Fibroblast of pulmonary artery (primary cell): ENCODE data around the gene CYB5R4.
A peak's percentile ranks its signal among the peaks of the same experiment; 100 is the strongest.

Experiments
- DNase-seq: peaks from one replicate; pipeline ENCODE4 v3.0.0-alpha.2; 2010; ENCODE audit warnings: low read depth
- H3K4me3 ChIP-seq: replicated peaks from 2 replicates; pipeline ENCODE4 v1.5.1; 2011; ENCODE audit warnings: low read depth, mild to moderate bottlenecking, control low read depth, low read length, moderate library complexity
- CTCF ChIP-seq: IDR thresholded peaks from 2 replicates; pipeline ENCODE4 v1.5.1; 2011; ENCODE audit warnings: mild to moderate bottlenecking, control low read depth, low read length, inconsistent platforms; ENCODE audit errors: missing control alignments

The CYB5R4 gene

GRCh38 chr6:83862776-83863471 lies 3.4 kb downstream of the CYB5R4 start:
- H3K4me3 ChIP-seq: no peak overlapping the region
- no peak for DNase-seq
- no peak for TF ChIP-seq CTCF

GRCh38 chr6:83867043-83867442 lies 7.6 kb downstream of the CYB5R4 start:
- H3K4me3 ChIP-seq: no peak overlapping the region
- no peak for DNase-seq
- no peak for TF ChIP-seq CTCF

GRCh38 chr6:83867527-83868161 lies 8.2 kb downstream of the CYB5R4 start:
- no peak overlapping the region for H3K4me3 ChIP-seq
- peak; percentile 94 for DNase-seq
- no peak for TF ChIP-seq CTCF

- TF ChIP-seq CTCF: no peak
Observed at GRCh38 chr6:83868639-83869038, 9.2 kb downstream of the CYB5R4 start.

GRCh38 chr6:83870649-83871048 lies 11.2 kb downstream of the CYB5R4 start:
- TF ChIP-seq CTCF: no peak
- DNase-seq: no peak
- no peak overlapping the region for H3K4me3 ChIP-seq

More at GRCh38 chr6:83868639-83869038, 9.2 kb downstream of the CYB5R4 start:
- DNase-seq: peak; percentile 59
- H3K4me3 ChIP-seq: no peak overlapping the region

- no peak for TF ChIP-seq CTCF
- DNase-seq: peak; percentile 4
Observed at GRCh38 chr6:83872386-83873118, 13.1 kb downstream of the CYB5R4 start.

More at GRCh38 chr6:83872386-83873118, 13.1 kb downstream of the CYB5R4 start:
- H3K4me3 ChIP-seq: no peak overlapping the region
